OCI-LY7 (cell line): Measurements from ENCODE around the gene SARM1.

Experiments used
- CTCF ChIP-seq: fragments of 200-600 bp; sonication (generic); conservative IDR thresholded peaks from 2 replicates; pipeline ENCODE4 v1.5.1; 2014; ENCODE audit warnings: mild to moderate bottlenecking, antibody characterized with exemption, low read length, moderate library complexity, mixed read lengths
- EZH2phosphoT487 ChIP-seq: fragments of 200-600 bp; sonication (generic); IDR thresholded peaks from 2 replicates; pipeline ENCODE4 v1.6.1; 2018; ENCODE audit warnings: low read depth, borderline replicate concordance, mild to moderate bottlenecking, mixed run types, antibody characterized with exemption, low read length, moderate library complexity, mixed read lengths

DNA sequence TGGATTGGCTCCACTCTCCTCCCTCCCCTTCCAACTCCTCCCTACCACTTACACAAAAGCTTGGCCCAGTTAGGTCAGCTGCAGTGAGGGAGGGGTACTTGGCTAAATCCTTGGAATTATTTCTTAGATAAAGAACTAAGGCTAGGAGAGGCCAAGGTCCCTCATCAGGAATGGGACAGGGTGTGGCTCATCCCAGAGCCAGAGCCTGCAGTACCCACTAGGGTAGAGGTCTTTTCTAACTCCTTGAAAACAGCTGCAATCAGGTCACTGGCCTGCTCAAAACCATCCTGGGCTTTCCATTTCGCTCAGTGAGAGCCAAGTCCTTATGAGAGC is 36.4 kb downstream of the SARM1 start:
- TF ChIP-seq CTCF (no peak), EZH2phosphoT487 (no peak)
